Stimulated activated CD4-positive, alpha-beta T cell treated with anti-CD3 and anti-CD28 coated beads, Interleukin-12 subunit alpha, Interleukin-12 subunit beta, amount 100 ng/mL, for 24 hours (primary cell): Measurements from ENCODE around the gene TIAL1.
A peak's percentile ranks its signal among the peaks of the same experiment; 100 is the strongest.
"Not testable (repeated sequence)": the region's sequence is repeated elsewhere in the genome, so short reads cannot be mapped to it uniquely, and the experiment has no call there.

Source experiments
- DNase-seq, 2 experiments: peaks; one replicate each; pipeline ENCODE4 v3.0.0-alpha.2; 2020; ENCODE audit warnings: low read depth in 2 of 2

The TIAL1 gene

DNA sequence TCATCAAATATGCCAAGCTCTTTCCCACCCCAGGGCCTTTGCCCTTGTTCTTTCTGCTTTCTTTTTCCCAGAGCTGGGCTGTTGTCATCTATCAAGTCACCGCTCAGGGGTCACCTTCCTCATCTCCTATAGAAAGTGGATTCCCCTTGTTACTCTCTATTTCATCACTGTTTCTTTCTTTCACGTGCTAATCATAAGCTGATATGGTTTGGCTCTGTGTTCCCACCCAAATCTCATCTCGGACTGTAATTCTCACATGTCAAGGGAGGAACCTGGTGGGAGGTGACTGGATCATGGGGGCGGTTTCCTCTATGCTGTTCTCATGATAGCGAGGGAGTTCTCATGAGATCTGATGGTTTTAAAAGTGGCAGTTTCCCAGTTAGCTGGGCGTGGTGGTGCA is 17.0 kb upstream of the TIAL1 start:
- DNase-seq = no peak

- DNase-seq = no peak
These were observed 14.7 kb upstream of the TIAL1 start for GRCh38 chr10:119611433-119611832.

GRCh38 chr10:119609516-119609915 is 12.8 kb upstream of the TIAL1 start:
- no peak for DNase-seq

- peak in 1 of 2 experiments; percentile 12 for DNase-seq
These were observed 11.8 kb upstream of the TIAL1 start for GRCh38 chr10:119608316-119609155.

DNA sequence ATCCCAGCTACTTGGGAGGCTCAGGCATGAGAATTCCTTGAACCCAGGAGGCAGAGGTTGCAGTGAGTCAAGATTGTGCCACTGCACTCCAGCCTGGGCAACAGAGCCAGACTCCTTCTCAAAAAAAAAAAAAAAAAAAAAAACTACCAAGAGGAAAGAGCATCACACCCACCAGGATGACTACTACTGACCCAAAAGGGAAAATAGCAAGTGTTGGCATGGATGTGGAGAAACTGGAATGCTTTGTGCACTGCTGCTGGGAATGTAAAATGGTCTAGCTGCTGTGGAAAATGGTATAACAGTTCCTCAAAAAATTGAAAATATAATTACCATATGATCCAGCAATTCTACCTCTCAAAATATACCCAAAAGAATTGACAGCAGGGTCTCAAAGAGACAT is 7.7 kb upstream of the TIAL1 start:
- no peak for DNase-seq

DNA sequence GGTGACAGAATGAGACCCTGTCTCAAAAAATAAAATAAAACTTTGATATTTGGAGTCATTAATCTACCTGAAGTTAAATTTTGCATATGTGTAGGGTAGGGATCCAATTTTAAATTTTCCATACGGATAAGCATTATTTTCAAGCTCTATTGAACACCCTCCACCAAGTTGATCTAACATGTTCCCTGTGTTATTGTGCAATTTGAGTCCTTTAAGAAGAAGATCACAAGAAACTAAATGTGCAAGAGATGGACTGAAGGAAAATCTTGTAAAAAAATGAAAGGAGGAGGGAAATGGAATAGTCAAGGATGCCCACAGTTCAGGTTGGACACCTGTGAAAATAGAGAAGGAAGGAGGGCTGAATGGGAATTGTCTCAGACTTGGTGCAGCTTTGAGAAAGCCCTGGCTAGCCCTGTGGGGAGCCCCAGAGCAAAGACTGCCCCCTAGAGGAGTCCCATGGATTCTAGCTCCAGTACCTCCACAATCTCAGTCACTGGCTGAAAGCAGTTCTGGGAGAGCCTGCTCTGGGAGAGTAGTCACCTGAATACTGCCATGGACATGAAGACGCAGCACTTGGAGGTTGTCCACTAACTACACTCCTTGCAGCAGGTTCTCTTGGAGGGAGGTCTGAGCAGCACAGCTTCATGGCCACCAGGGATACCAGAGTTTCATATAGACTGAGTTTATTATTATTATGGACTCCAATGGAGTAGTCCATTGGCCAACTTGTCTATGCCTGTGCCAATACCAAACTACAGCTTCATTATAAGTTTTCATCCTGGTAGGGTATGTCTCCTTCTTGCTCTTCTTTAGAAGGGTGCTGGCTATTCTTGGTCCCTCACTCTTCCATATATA is 5.7 kb upstream of the TIAL1 start:
- no peak for DNase-seq

DNA sequence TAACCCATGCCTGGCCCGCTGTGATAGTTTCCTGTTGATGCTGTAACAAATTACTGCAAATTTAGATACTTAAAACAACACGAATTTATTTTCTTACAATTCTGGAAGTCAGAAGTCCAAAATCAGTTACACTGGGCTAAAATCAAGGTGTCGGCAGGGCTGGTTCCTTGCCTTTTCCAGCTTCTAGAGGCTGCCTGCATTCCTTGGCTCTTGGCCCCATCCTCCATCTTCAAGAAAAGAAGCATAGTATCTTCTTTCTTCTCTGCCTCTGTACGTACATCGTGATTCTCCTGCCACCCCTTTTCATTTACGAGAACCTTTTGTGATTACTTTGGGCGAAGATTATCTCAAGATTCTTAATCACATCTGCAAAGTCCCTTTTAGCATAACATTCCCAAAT is 1.6 kb upstream of the TIAL1 start:
- DNase-seq = no peak

DNA sequence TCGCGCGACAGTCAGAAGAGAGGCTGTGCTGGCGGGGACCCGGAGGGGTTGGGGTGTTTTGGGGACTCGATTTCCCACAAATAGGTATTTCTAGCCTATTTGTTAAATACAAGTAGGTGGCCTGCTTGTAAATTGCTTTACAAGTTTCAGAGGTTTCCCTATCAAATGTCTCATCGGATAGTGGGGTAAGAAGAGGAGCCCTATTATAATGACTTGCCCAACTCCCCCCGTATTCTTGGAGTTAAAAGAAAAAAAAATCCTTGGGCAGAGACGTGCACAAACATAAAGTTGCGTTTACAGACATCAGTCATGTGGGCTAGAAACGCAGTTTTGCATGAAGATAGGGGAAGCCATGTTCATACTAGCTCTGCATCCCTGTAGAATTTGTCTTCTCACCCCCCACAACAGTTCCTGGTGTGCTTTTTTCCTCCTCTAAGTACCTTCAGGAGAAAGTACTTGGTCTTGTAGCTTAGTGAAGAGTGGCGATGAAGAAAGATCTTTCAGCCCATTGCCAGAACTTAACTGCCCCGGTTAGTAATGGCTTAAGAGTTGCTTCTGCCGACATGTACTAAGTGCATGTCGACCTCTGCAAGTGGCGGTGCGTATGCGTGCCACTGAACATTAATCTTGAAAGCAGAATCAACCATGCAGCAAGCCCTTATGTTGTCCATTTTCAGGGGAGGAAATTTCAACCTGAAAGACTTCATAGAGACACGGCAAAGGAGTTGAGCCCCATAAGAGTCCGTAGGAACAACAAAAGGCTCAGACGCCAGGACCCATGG is 832 bp upstream of the TIAL1 start:
- DNase-seq = no peak

DNA sequence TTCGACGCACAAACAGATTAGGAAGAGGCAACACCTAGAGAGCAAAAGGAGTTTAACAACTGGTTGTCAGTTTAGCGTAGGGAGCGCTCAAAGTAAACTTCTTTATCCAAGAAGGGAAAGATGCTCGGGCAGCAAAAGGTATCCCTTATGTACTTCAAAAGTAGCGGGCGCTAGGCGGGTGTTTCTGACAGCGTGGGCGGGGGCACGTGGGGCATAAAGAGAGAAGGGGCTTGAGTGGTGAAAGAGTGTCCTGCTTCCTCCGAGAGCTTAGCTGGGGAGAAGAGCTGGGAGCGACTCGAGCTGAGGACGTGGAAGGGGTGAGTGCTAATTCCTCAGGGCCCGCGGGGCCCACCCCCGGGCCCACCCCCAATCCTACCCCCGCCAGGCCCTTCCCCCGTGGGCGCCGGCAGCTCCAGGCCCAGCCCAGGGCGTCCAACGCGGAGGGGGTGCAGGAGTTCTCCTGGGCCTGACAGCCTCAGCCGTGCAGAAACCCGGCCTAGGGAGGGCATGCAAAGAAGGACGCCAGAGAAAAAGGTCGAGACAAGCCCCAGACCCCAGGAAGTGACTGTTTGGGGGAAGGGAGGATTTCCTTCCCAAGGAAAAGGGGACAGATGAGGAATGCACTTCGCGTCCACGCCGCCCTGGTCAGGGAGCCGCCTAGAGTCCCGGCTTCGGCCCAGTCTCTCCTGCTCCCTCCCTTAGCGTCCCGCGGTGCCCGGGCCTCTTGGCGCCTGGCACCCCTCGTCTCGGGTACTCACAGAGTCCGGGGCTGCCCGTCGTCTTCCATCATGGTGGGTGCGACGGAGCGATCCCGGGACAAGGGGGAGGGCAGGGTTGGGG is 868 bp downstream of the TIAL1 start:
- DNase-seq = peak; percentile 45 to 68

DNA sequence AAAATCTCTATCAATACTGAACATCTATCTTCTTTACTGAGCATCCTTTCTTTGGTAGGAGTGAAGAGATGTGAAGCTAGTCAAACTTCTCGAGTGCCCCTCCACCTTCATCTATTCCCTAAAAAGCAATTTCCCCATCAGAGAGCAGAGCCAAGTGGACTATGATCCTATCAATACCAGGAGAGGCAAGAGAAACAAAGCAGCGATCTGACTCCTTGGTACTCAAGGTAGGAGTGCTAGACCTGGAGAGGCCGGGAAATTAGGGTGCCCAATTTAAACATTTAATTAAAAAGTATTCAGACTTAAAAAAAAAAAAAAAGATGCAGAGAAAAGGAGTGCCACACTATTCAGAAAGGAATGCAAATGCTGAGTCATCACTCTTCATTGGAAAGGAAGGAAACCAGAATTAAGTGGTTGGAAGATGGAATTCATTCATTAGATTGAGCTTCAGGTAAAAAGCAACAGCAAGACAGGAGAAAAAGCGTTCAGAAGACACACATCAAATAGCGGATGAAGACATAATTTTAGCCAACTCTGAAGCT is 1.6 kb downstream of the TIAL1 start:
- no peak for DNase-seq

DNA sequence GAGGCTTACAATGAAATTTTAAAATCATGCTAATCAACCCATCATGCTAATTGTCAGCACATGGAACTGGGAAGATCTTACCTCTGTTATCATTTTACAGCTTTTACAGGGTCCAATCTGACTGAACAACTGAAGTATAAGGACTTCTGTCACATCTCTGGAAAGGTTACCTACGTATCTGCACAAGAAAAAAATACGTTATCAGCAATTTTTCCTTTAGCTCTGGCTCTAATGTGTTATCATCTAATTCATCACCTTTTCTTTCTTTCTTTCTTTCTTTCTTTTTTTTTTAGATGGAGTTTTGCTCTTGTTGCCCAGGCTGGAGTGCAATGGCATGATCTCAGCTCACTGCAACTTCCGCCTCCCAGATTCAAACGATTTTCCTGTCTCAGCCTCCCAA is 8.7 kb downstream of the TIAL1 start:
- DNase-seq = no peak

GRCh38 chr10:119578355-119578754 is 18.4 kb downstream of the TIAL1 start:
- DNase-seq = no peak

DNA sequence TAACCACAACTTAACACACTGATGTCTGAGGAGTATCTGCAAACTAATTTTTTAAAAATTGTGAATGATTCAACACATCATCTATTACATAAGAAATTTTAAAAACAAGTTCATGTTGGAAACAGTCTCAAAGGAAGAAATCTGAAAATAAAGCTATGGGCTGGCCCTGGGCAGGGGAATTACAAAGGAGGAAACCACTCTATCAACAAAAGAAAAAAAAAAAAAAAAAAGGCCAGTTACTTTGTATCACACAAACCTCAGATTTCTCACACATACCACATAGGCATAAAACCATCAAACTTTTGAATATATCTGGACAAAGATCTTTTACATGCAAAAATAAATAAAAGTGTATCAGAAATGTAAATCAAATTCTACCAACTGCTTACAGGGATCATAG is 20.8 kb downstream of the TIAL1 start:
- DNase-seq = no peak

GRCh38 chr10:119575506-119575905 is 21.3 kb downstream of the TIAL1 start:
- DNase-seq = no peak

DNA sequence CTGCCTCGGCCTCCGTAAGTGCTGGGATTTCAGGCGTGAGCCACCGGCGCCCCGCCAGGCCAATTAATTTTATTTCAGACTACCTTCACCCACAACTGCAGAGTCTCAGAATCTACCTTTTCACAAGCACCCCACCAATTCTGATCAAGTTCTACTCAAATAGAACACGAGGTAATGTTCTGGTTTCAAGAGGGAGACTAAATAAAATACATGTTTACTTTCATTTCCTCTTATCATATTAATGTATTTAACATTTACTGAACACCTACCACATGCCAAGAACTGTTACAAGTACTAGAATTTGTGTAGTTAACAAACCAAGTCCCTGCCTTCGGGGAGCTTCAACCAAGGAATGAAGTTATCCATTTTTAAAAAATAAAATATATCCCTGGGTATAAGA is 28.8 kb downstream of the TIAL1 start:
- DNase-seq = no peak

GRCh38 chr10:119562097-119562496 is 34.7 kb downstream of the TIAL1 start:
- no peak for DNase-seq

GRCh38 chr10:119559511-119559910 is 37.3 kb downstream of the TIAL1 start:
- not testable (repeated sequence) for DNase-seq

DNA sequence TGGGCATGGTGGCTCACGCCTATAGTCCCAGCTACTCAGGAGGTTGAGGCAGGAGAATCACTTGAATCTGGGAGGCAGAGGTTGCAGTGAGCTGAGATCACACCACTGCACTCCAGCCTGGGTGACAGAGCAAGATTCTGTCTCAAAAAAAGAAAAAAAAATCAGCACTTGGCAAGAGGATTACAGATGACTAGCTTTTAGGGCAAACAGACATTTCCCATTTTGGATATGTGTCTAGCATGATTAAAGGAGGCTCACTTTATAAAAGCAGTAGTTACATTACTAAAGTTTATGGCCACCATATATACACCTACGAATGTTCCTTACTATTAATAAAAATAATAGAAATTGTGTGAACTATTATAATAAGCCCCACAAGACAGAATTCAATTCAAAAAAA is 40.7 kb downstream of the TIAL1 start:
- DNase-seq = not testable (repeated sequence)

DNA sequence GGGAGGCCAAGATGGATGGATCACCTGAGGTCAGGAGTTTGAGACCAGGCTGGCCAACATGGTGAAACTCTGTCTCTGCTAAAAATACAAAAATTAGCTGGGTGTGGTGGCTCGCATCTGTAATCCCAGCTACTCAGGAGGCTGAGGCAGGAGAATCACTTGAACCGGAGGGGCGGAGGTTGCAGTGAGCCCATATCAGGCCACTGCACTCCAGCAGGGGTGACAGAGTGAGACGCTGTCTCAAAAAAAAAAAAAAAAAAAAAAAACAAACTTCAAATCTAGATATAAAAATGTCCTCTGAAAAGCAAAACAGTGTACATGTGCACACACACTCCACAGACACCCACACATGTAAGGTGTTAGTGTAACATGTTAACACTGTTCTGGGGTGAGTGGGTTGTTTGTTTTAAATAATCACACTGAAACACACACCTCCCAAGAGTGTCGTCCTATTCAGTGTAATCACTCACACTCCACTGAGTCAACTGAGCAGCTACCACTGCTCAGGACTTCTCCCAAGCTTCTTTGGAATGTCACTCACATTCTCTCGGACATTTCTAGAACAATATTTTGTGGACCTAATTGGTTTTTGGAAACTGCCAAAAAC is 41.5 kb downstream of the TIAL1 start:
- no peak for DNase-seq

- DNase-seq = no peak
These were observed 45.9 kb downstream of the TIAL1 start for GRCh38 chr10:119550827-119551226.
